Measurements from ENCODE around the gene CHST3. TPM values are rescaled to one million over a fixed set of nuclear protein-coding genes. Genes with fewer than 3 reads are reported as not detected.

Gene CHST3
- total and polyA plus RNA-seq, 9 of the 15 experiments (the other 6 are each of a cell fraction or from before 2014, with no cell fraction given), result 0.01 to 1.3 (median 0.15) TPM

DNA sequence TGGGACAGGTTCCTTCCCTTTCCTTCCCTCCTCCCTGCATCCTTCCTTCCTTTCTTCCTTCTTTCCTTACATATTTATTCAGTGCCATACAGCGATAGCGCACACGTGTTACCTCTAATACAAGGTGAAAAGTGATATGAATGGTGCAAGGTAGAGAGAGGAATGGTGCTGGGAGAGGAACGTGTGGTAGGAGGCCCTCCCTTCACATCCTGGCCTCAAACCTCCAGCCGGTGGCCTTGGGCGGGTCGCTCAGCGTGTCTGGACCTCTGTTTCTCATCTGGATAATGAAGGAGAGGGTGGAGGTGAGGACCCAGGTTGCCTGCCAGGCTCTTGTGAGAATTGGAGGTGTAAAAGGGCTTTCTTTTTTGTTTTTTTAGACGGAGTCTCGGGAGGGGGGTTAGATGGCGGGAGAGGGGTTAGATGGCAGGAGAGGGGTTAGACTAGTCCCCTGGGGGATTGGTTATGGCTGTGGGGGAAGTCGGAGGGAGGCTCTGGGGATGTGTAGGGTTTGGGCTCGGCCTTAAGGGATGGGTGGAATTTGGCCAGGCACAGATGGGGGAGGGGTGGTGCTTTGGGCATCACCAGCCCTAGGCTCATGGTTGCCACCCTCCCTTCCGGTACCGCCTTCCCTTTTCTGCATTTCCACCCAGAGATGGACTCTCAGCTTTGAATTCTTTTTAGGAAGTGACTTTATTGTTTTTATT lies 14.9 kb downstream of the CHST3 start:
- H3K4me3 ChIP-seq, result no peak overlapping the region
- no peak for FAIRE-seq
- no TSS peak for BruUV-seq (replicated peaks)
- H3K9ac ChIP-seq (ENCODE audit: insufficient read depth in 1 of 2, low read depth in 2 of 2, low read length in 2 of 2), result no peak overlapping the region
- ATAC-seq, result no peak
- TF ChIP-seq, protein P1, sequence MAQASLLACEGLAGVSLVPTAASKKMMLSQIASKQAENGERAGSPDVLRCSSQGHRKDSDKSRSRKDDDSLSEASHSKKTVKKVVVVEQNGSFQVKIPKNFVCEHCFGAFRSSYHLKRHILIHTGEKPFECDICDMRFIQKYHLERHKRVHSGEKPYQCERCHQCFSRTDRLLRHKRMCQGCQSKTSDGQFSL (CRISPR knock-in tag; IDR thresholded peaks at IDR 0.05), result no peak
- TF ChIP-seq, protein P1 (tag; IDR thresholded peaks at IDR 0.05), result peak in 1 of 2 experiments; percentile 63; a peak in 1 of 4 replicates
- TF ChIP-seq, protein P2, sequence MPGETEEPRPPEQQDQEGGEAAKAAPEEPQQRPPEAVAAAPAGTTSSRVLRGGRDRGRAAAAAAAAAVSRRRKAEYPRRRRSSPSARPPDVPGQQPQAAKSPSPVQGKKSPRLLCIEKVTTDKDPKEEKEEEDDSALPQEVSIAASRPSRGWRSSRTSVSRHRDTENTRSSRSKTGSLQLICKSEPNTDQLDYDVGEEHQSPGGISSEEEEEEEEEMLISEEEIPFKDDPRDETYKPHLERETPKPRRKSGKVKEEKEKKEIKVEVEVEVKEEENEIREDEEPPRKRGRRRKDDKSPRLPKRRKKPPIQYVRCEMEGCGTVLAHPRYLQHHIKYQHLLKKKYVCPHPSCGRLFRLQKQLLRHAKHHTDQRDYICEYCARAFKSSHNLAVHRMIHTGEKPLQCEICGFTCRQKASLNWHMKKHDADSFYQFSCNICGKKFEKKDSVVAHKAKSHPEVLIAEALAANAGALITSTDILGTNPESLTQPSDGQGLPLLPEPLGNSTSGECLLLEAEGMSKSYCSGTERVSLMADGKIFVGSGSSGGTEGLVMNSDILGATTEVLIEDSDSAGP (CRISPR knock-in tag; IDR thresholded peaks at IDR 0.05), result no peak
- no peaks in the 10 kb centered on the region for H3K9me1 ChIP-seq (ENCODE audit: control insufficient read depth, insufficient read depth, low read length)
- CTCF ChIA-PET (ENCODE audit: low intra/inter-chr PET ratio), result interaction anchor here (0.6 to 1.7 kb wide), 2 partner anchors 82 to 468 kb away, joined by 3 to 7 read pairs; no protein-coding TSS in a partner anchor
- no peak overlapping the region for H3K4me2 ChIP-seq (ENCODE audit: insufficient read depth, low read length)
- no peaks in the 10 kb centered on the region for H3K36me3 ChIP-seq (ENCODE audit: control insufficient read depth, insufficient read depth, low read length)
- intact Hi-C loops (cut with micrococcal nuclease), result loop anchor here (5.0 kb wide), 2 partner anchors 68 to 72 kb away; no protein-coding TSS in a partner anchor
- H3K79me2 ChIP-seq (ENCODE audit: control insufficient read depth, insufficient read depth, low read length), result no peaks in the 10 kb centered on the region
- H3K27me3 ChIP-seq (ENCODE audit: control insufficient read depth in 2 of 2, insufficient read depth in 2 of 2, low read length in 2 of 2), result peaks cover 8 to 45% of the 10 kb centered on the region in 2 experiments; a peak in 4 of 5 replicates
- in situ Hi-C loops (cut with MboI), result no loop called here
- H3K27ac ChIP-seq (ENCODE audit: extremely low read depth, low read depth, low read length), result no peak overlapping the region
- POLR2A ChIA-PET, result interaction anchor here (0.7 kb wide), 1 partner anchor 894 kb away, joined by 4 read pairs; no protein-coding TSS in a partner anchor
- H3K9me3 ChIP-seq (replicated peaks; ENCODE audit: control insufficient read depth, insufficient read depth, low read depth, low read length), result no peaks in the 10 kb centered on the region
- no peaks in the 10 kb centered on the region; the same call in none of the 2 replicates for H4K20me1 ChIP-seq (replicated peaks; ENCODE audit: control insufficient read depth, insufficient read depth, low read length)
- no peak overlapping the region for H2AFZ ChIP-seq (ENCODE audit: low read depth, low read length)
- 54% methylated on average over 15 of the region's 15 CpGs for WGBS (ENCODE audit: insufficient coverage, low coverage, missing lambda C conversion rate)
- no peak for DNase-seq (ENCODE audit: extremely low read depth in 1 of 4, low spot score in 3 of 4)
- H3K4me1 ChIP-seq (replicated peaks in 1 of 2; ENCODE audit: control insufficient read depth in 2 of 2, insufficient read depth in 2 of 2, low read length in 2 of 2), result peaks cover 15 to 18% of the 10 kb centered on the region in 2 experiments; a peak in 4 of 5 replicates

Data from K562 (cell line).